D341Med (cell line): ENCODE data around the gene PTPRR.

Experiments
- DNase-seq: peaks from one replicate; pipeline ENCODE4 v3.0.0; 2012; ENCODE audit warnings: low spot score

The PTPRR gene

GRCh38 chr12:70920251-70920851, at the start of gene PTPRR:
TSS of gene PTPRR (minus strand) at chr12:70920738. CDS start at chr12:70920390, 348 bp downstream.
- peak; percentile 17 for DNase-seq

DNA sequence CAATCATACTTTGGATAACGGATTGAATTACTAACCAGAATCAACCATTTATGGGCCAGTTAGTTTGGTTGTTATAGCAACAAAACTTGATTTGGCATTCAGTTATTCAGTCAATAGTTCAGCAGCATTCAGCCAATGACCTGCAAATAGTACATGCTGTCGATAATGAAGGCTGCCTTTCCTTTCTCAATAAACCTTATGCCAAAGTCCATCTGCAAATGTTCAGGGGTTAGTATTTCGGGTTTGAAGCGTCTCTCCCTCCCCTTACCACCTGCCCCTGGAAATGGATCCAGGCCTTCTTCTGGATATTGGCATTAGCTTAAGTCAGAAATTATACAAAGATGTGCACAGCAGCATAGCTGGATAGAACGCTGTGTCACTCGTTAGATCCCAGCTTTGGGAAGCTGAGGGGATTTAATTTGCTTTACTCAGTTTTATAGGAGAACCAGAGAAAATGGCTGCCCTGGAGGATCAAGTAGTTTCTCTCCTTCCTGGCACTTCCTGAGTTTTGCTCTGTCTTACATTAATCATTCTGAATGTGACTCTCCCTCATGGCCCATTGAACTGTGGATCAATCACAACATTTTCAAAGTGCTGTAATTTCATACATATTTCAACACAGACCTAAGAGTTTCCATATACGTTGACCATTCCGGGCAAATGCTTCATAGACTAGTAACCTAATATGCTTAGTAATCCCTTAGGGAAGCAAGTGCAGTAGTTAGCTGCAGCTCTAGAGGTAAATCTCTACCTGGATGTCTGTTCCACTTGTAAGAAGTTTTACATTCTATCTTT, 46.7 kb upstream of the PTPRR start:
- DNase-seq: no peak

- DNase-seq: no peak
Measured at GRCh38 chr12:70966046-70966445, 45.5 kb upstream of the PTPRR start.

GRCh38 chr12:70964867-70965510, 44.5 kb upstream of the PTPRR start:
- no peak for DNase-seq

DNA sequence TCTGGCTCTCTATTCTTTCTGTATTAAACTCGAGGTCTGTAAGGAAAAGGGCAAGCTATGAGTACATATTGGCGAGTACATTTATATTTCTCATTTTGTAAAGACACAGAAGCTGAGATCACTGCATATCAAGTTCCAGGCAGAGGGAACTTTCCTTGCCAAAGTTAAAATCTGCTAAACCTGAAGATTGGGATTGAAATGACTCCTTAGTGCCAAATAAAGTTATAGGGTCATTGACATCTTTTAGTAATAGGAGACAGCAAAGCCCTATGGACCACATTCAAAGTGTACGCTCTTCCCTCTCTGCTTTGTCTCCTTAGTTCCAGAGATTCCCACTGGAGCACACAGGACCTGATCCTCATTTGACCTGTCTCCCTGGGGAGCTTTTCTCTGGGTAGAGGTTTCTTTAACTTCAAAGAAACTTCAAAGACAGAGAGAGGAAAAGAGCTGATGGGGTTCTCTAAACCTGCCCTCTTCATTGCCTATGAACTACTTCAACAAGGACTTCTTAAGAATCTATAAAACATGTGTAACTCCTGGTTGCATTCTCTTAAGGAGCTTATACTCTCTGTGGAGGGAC, 42.6 kb upstream of the PTPRR start:
- DNase-seq: no peak

- DNase-seq: no peak
Measured at GRCh38 chr12:70962226-70962794, 41.8 kb upstream of the PTPRR start.

- DNase-seq: no peak
Measured at GRCh38 chr12:70960484-70960883, 39.9 kb upstream of the PTPRR start.

- DNase-seq: no peak
Measured at GRCh38 chr12:70955415-70955814, 34.9 kb upstream of the PTPRR start.

DNA sequence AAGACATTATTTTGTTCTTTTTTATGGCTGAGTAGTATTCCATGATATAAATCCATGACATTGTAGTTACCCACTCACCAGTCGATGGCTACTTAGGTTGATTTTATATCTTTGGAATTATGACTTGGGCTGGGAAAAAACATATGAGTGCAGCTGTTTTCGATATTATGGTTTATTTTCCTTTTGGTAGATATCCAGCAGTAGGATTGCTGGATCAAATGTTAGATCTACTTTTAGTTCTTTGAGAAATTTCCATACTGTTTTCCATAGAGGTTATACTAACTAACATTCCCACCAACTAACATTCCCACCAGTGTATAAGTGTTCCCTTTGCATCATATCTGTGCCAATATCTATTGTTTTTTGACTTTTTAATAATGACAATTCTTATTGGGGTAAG, 29.9 kb upstream of the PTPRR start:
- no peak for DNase-seq

- no peak for DNase-seq
Measured at GRCh38 chr12:70948976-70949336, 28.4 kb upstream of the PTPRR start.

DNA sequence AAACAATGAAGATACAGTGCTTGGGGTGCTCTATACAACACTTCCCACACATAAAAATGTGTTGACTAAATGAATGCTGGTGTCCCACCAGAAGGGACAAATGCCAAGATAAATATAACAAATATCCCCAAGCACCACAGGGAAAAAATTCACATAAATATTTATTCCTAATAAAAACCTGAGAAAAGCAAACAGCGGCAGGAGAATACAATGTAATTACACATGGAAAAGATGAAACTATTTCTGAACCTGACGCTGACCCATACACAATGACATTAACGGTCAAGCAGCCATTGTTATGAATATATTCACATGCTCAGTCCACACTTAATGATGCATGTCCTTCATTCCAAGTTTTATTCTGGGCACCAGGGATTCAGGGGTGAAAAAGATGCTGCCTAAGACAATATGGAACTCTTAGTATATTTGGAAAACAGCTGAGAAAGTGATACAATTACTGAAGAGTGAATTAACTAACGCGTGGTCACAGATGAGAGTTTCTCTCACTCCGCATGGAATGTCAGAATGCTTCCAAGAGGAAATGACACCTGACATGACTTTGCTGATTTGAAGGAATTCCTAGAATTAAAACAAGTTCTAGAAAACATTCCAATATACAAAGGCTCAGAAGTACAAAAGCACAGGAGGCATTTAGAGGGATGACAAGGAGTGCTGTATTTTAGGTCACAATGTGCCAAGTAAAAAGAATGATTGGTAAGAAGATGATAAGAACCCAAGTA, 27.9 kb upstream of the PTPRR start:
- DNase-seq: no peak

DNA sequence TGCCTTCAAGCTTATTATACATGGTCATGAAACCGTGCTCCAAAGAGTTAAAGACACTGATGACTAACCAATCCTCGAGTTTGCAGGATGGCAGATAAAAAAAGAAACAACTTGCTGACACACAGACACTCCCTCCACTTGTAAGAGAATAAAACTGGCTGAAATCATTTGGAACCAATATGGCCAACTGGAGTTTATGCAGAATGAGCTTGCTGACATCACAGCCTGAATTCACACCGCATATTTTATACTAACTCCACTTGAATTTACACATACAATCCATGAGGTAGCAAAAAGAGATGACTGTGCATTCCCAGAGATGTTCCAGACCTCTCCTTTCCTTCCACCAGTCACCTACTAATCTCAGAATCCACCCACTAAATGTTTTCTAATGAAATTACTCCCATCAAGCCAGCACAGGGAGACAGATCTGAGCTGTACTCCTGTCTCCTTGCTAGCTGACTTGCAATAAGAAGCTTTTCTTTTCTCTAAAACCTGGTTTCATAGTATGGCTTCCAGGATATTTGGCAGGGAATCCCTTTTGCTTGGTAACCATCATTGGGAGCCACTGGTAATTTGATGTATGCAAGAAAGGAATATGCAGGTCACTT, 15.8 kb upstream of the PTPRR start:
- no peak for DNase-seq

- DNase-seq: no peak
Measured at GRCh38 chr12:70933133-70933532, 12.6 kb upstream of the PTPRR start.

- DNase-seq: no peak
Measured at GRCh38 chr12:70929029-70929428, 8.5 kb upstream of the PTPRR start.

DNA sequence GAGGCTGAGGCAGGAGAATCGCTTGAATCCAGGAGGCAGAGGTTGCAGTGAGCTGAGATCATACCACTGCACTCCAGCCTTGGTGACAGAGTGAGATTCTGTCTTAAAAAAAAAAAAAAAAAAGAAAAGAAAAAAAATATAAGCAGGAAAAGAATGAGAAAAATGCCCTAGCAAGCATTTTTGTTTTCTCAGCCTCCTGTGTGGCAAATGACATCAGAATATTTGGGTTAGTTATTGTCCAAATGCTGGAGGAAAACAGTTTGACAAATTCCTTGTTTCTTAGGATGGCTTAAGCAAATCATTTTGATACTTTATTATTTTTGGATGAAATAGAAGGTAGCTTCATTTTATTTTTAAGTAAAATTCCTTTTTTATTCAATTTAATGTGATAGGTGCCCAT, 7.5 kb upstream of the PTPRR start:
- no peak for DNase-seq

GRCh38 chr12:70927356-70927755, 6.8 kb upstream of the PTPRR start:
- DNase-seq: no peak

- DNase-seq: no peak
Measured at GRCh38 chr12:70925539-70925938, 5.0 kb upstream of the PTPRR start.

GRCh38 chr12:70920891-70921290, 353 bp upstream of the PTPRR start:
- DNase-seq: no peak

- DNase-seq: peak; percentile 14
Measured at GRCh38 chr12:70919597-70920035, 922 bp downstream of the PTPRR start.

DNA sequence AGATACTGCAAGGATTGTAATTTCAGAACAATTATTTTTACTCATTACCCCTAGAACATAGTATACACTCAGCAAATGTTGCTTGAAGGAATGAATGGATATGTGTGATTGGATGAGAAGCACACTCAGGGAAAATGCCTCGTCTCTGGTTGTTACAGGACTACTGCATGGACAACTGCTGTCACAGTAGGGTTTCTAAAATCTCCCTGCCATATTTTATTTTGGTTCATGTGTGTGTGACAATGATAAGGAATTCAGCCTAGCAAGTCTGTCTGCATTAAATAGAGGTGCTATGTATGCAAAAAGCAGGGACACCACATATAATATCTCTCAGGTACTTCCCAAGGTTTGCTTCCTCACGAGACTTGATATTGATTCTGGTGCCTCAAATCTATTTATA, 1.4 kb downstream of the PTPRR start:
- DNase-seq: no peak

GRCh38 chr12:70918321-70918720, 2.2 kb downstream of the PTPRR start:
- no peak for DNase-seq
